Stimulated activated CD4-positive, alpha-beta T cell treated with anti-CD3 and anti-CD28 coated beads, Interleukin-1b, Interleukin-23, amount 100 ng/mL, for 1 hour (primary cell): Measurements from ENCODE around the gene CCDC127.
"Not testable (repeated sequence)": the region's sequence is repeated elsewhere in the genome, so short reads cannot be mapped to it uniquely, and the experiment has no call there.

ENCODE experiments used
- DNase-seq, 2 donors: peaks; one replicate each; pipeline ENCODE4 v3.0.0-alpha.2; 2020; ENCODE audit warnings: low read depth in 2 of 2

The CCDC127 gene

DNA sequence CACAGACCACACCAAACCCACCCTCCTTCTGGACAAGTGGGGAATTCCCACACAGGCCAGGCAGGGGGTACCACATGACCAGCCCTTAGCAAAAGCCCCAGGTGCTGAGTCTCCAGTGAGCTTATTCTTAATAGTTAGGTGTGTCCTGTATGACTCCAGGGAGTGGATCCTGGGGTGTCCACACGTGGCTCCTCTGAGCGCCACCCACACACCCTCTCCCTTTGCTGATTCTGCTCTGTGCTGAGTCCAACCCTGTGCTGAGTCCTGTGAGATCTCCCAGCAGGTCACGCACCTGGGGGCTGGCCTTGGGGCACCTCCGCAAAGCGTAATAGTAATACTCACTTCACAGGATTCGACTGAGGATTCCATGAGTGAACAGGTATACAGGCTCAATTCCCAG is 14.0 kb downstream of the CCDC127 start:
- DNase-seq, result no peak

GRCh38 chr5:203246-203930 is 14.6 kb downstream of the CCDC127 start:
- DNase-seq, result no peak

- DNase-seq, result no peak
Measured at GRCh38 chr5:201672-202071, 16.3 kb downstream of the CCDC127 start.

GRCh38 chr5:200985-201384 is 17.0 kb downstream of the CCDC127 start:
- DNase-seq, result no peak

GRCh38 chr5:199950-200645 is 17.9 kb downstream of the CCDC127 start:
- DNase-seq, result no peak

- no peak for DNase-seq
Measured at GRCh38 chr5:199197-199949, 18.6 kb downstream of the CCDC127 start.

GRCh38 chr5:198516-199196 is 19.3 kb downstream of the CCDC127 start:
- no peak for DNase-seq

GRCh38 chr5:197892-198489 is 20.0 kb downstream of the CCDC127 start:
- no peak for DNase-seq

DNA sequence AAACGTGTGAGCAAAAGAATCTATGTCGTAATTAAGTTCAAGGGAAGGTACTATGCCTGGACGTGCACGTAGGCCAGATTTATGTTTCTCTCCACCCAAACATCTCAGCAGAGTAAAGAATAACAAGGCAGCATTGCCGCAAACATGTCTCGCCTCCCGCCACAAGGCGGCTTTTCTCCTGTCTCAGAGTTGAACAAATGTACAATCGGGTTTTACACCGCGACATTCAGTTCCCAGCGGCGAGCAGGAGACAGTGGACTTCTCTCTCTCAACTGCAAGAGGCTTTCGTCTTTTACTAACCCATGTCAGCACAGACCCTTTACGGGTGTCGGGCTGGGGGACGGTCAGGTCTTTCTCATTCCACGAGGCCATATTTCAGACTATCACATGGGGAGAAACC is 20.9 kb downstream of the CCDC127 start:
- not testable (repeated sequence) for DNase-seq

DNA sequence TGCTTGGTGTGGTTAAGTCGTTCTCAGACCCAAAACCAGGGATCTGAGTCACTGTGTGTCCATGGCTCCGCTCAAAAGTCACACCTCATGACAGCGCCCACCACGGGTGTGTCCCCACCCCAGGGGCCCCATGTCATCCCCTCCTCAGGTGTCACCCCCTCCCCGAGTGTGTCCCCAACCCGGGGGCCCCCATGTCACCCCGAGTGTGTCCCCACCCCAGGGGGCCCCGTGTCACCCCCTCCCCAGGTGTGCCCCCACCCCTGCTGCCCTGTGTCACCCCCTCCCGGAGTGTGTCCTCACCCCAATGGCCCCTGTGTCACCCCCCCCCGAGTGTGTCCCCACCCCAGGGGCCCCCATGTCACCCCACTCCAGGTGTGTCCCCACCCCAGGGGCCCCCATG is 21.6 kb downstream of the CCDC127 start:
- no peak for DNase-seq

GRCh38 chr5:195401-196160 is 22.4 kb downstream of the CCDC127 start:
- no peak for DNase-seq

DNA sequence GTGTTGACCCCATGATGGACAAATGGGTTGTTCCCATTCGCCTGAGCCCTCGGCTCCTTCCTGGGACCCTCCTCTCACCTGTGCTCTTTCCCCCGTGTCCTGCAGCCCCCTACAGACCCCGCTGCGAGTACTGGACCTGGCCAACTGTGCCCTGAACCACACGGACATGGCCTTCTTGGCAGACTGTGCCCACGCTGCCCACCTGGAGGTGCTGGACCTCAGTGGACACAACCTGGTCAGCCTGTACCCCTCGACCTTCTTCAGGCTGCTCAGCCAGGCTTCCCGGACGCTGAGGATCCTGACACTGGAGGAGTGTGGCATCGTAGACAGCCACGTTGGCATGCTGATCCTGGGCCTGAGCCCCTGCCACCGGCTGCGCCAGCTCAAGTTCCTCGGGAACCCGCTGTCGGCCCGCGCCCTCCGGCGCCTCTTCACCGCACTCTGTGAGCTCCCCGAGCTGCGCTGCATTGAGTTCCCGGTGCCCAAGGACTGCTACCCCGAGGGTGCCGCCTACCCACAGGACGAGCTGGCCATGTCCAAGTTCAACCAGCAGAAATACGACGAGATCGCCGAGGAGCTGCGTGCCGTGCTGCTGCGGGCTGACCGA is 23.2 kb downstream of the CCDC127 start:
- DNase-seq, result no peak

- DNase-seq, result no peak
Measured at GRCh38 chr5:194102-194501, 23.9 kb downstream of the CCDC127 start.

DNA sequence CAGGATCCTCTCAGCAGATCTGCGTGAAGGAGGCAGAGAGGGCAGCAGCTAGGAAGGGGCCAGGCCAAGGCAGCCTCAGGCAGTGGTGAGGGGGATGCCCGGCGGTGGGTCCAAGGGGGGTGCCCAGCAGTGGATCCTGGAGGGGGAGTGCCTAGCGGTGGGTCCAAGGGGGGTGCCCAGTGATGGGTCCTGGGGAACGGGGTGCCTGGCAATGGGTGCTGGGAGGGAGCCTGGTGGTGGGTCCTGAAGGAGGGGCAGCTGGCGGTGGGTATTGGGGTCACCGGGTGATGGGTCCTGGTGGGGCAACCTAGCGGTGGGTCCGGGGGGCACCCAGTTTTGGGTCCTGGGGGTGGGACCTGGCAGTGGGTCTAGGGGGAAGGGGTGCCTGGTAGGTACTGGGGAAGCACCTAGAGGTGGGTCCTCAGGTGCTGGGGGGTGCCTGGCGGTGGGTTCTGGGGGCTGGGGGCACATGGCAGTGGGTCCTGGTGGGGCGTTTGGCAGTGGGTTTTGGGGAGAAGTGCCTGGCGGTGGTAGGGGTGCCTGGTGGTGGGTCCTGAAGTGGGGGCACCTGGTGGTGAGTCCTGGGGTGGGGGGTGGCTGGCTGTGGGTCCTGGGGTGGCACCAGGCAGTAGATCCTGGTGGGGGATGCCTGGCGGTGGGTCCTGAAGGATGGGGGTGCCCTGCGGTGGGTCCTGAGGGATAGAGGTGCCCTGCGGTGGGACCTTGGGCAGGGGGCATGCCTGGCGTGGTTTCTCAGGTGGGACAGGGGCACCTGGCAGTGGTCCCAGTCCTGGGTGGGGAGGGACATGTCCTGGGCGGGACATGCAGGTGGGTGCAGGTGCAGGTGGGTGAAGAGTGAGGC is 24.8 kb downstream of the CCDC127 start:
- no peak for DNase-seq

DNA sequence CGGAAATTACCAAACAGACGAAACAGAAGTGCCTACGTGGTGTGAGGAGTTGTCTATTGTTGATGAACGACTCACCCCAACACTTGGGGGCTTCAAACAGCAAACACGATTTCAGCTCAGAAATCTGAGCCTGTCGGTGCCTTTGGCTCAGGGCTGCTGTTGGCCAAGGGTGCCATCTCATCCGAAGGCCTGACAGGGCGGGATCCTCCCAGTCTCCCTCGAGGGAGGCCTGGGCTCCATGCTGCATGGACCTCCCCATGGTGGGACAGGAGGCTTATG is 25.3 kb downstream of the CCDC127 start:
- DNase-seq, result no peak

- DNase-seq, result no peak
Measured at GRCh38 chr5:191949-192690, 25.8 kb downstream of the CCDC127 start.

- DNase-seq, result no peak
Measured at GRCh38 chr5:191036-191948, 26.7 kb downstream of the CCDC127 start, which contains the start of gene LRRC14B. Gene LRRC14B, plus strand, starts transcription at chr5:191495. Its CDS starts 44 bp downstream, at chr5:191539.
